Body of pancreas (tissue), 4 donors: Measurements from ENCODE around the gene SLX9. TPM values are rescaled to one million over a fixed set of nuclear protein-coding genes. Genes with fewer than 3 reads are reported as not detected.

Experiments used
- ATAC-seq: fragments of 150-250 bp; one replicate; pipeline ENCODE4 v1.9.1; 2016
- DNase-seq, 4 donors: peaks; one replicate each; pipeline ENCODE4 v3.0.0-alpha.2; 2019
- H3K27ac ChIP-seq, 4 donors: fragments of 200-600 bp; sonication (generic); 1 replicate in 3 of 4; 2 replicates in 1 of 4; pipeline versions ENCODE4 v1.5.1 to v1.6.1; 2016 to 2019; ENCODE audit warnings: mild to moderate bottlenecking in 1 of 4, mixed read lengths in 1 of 4, moderate library complexity in 1 of 4
- H3K27me3 ChIP-seq, 2 donors: fragments of 200-600 bp; sonication (generic); one replicate each; pipeline ENCODE4 v1.6.0; 2016; ENCODE audit warnings: mild to moderate bottlenecking in 1 of 2
- H3K36me3 ChIP-seq, 2 donors: fragments of 200-600 bp; sonication (generic); replicated peaks in 1 of 2; 2 replicates each; pipeline ENCODE4 v1.5.1; 2016; ENCODE audit warnings: low read depth in 2 of 2; ENCODE audit not compliant: insufficient read depth in 1 of 2
- H3K4me1 ChIP-seq: fragments of 200-600 bp; sonication (generic); one replicate; pipeline ENCODE4 v1.6.0; 2016
- H3K4me3 ChIP-seq, 2 donors: fragments of 200-600 bp; sonication (generic); 1 replicate in 1 of 2; 2 replicates in 1 of 2; pipeline ENCODE4 v1.5.1; 2016 to 2019
- H3K9me3 ChIP-seq, 3 donors: fragments of 200-600 bp; sonication (generic); 1 replicate in 2 of 3; 2 replicates in 1 of 3; pipeline ENCODE4 v1.5.1; 2016
- CTCF ChIP-seq, 7 experiments: fragments of 450-650 bp in 4 of 7; fragments of 200-600 bp in 3 of 7; sonication (generic) in 3 of 7; IDR thresholded peaks; one replicate each; pipeline ENCODE4 v1.5.1; 2016 to 2019; ENCODE audit warnings: antibody characterized with exemption in 7 of 7
- POLR2A ChIP-seq, 3 donors: fragments of 450-650 bp; IDR thresholded peaks; one replicate each; pipeline ENCODE4 v1.6.1; 2016; ENCODE audit warnings: antibody characterized with exemption in 3 of 3, mild to moderate bottlenecking in 2 of 3
- WGBS, 2 donors: methylation state at CpG; one replicate each; pipeline ENCODE4 v1.1.5; 2017; 5-methylcytosine and 5-hydroxymethylcytosine counted together
- intact Hi-C: fragments of 100-400 bp; cut with DNase I; formaldehyde crosslinking; loops from one replicate; pipeline ENCODE4 v1.15.1; 2023
- total RNA-seq, 2 donors: library from RNA; depleted of rRNA; stranded (reverse); fragments of >200 nt; gene quantifications; one replicate each; pipeline ENCODE4 v1.1.0, GENCODE V29; 2016

The SLX9 gene
- total RNA-seq, 2 donors from 2014 or later: 5.6 to 9.3 TPM

- H3K27me3 ChIP-seq: peaks cover 0 to 3% of the 10 kb centered on the region in 2 donors
- no peaks in the 10 kb centered on the region for H3K4me1 ChIP-seq
- TF ChIP-seq CTCF (IDR thresholded peaks at IDR 0.05) (no peak), POLR2A (IDR thresholded peaks at IDR 0.05) (no peak)
- intact Hi-C loops: no loop called here
- 70% methylated on average over 9 of the region's 10 CpGs; no CpG with 5 or more reads in 1 of the 2 donors for WGBS, 2 donors
- H3K36me3 ChIP-seq: no peaks in the 10 kb centered on the region
- no peak overlapping the region for H3K4me3 ChIP-seq
- no peaks in the 10 kb centered on the region for H3K9me3 ChIP-seq
- ATAC-seq (no peak), DNase-seq (no peak)
- H3K27ac ChIP-seq: no peak overlapping the region
These were observed 56.3 kb downstream of the SLX9 start for GRCh38 chr21:44996096-44996495.

GRCh38 chr21:44996501-44996921, 56.7 kb downstream of the SLX9 start:
- ATAC-seq: no peak
- H3K27ac ChIP-seq: no peak overlapping the region
- H3K27me3 ChIP-seq: peaks cover 0 to 3% of the 10 kb centered on the region in 2 donors
- WGBS, 2 donors: 46 to 65% methylated on average over 3 to 6 of the region's 6 CpGs
- H3K4me1 ChIP-seq: no peaks in the 10 kb centered on the region
- no peaks in the 10 kb centered on the region for H3K36me3 ChIP-seq
- intact Hi-C loops: no loop called here
- TF ChIP-seq CTCF (IDR thresholded peaks at IDR 0.05) (no peak), POLR2A (IDR thresholded peaks at IDR 0.05) (no peak)
- no peaks in the 10 kb centered on the region for H3K9me3 ChIP-seq
- no peak for DNase-seq
- no peak overlapping the region for H3K4me3 ChIP-seq

- WGBS, 2 donors: 54 to 64% methylated on average over 14 to 34 of the region's 36 CpGs
- no peak overlapping the region for H3K4me3 ChIP-seq
- H3K27me3 ChIP-seq: peaks cover 0 to 3% of the 10 kb centered on the region in 2 donors
- H3K9me3 ChIP-seq: no peaks in the 10 kb centered on the region
- no peak for TF ChIP-seq POLR2A (IDR thresholded peaks at IDR 0.05)
- no peak for TF ChIP-seq CTCF (IDR thresholded peaks at IDR 0.05)
- no peak overlapping the region for H3K27ac ChIP-seq
- no peak for DNase-seq
- intact Hi-C loops: no loop called here
- H3K4me1 ChIP-seq: no peaks in the 10 kb centered on the region
- no peak for ATAC-seq
- H3K36me3 ChIP-seq: no peaks in the 10 kb centered on the region
These were observed 57.4 kb downstream of the SLX9 start for GRCh38 chr21:44996983-44997936.

GRCh38 chr21:44998086-44998620, 58.3 kb downstream of the SLX9 start:
- Histone ChIP-seq H3K27me3 (peaks cover 0 to 3% of the 10 kb centered on the region in 2 donors), H3K9me3 (no peaks in the 10 kb centered on the region), H3K27ac (no peak overlapping the region), H3K4me1 (no peaks in the 10 kb centered on the region), H3K36me3 (no peaks in the 10 kb centered on the region), H3K4me3 (no peak overlapping the region)
- DNase-seq (no peak), ATAC-seq (no peak)
- TF ChIP-seq CTCF (IDR thresholded peaks at IDR 0.05) (no peak), POLR2A (IDR thresholded peaks at IDR 0.05) (no peak)
- intact Hi-C loops: no loop called here
- WGBS, 2 donors: 54 to 69% methylated on average over 2 to 10 of the region's 10 CpGs
